Body of pancreas (tissue), 4 donors: ENCODE results near the gene CDH16.
"Not testable (repeated sequence)": the region's sequence is repeated elsewhere in the genome, so short reads cannot be mapped to it uniquely, and the experiment has no call there.

Experiments
- CTCF ChIP-seq, 7 experiments: fragments of 450-650 bp in 4 of 7; fragments of 200-600 bp in 3 of 7; sonication (generic) in 3 of 7; IDR thresholded peaks; one replicate each; pipeline ENCODE4 v1.5.1; 2016 to 2019; ENCODE audit warnings: antibody characterized with exemption in 7 of 7
- POLR2A ChIP-seq, 3 donors: fragments of 450-650 bp; IDR thresholded peaks; one replicate each; pipeline ENCODE4 v1.6.1; 2016; ENCODE audit warnings: antibody characterized with exemption in 3 of 3, mild to moderate bottlenecking in 2 of 3

- TF ChIP-seq CTCF, POLR2A (IDR thresholded peaks at IDR 0.05): not testable (repeated sequence)
Measured at GRCh38 chr16:66955363-66956153, 36.9 kb upstream of the CDH16 start.
